Naive thymus-derived CD4-positive, alpha-beta T cell (primary cell): ENCODE results near the gene ENOX1. TPM values are rescaled to one million over a fixed set of nuclear protein-coding genes. Genes with fewer than 3 reads are reported as not detected.

Experiments used
- ATAC-seq: fragments of 150-1000 bp; cut with Tn5 transposase; 2 replicates; pipeline ENCODE4 v1.10.0; 2021; ENCODE audit warnings: mild to moderate bottlenecking, moderate library complexity
- CTCF ChIA-PET: fragments of 350-600 bp; sonication (Branson Sonifier 250); formaldehyde crosslinking; loops from one replicate; lab custom pipeline; 2021; ENCODE audit warnings: antibody characterized with exemption; lab: Charles Lee
- POLR2A ChIA-PET: fragments of 350-600 bp; sonication (Branson Sonifier 250); formaldehyde crosslinking; loops from one replicate; lab custom pipeline; 2021; ENCODE audit warnings: antibody characterized with exemption, inconsistent platforms; lab: Charles Lee
- DNase-seq, 9 donors: peaks; one replicate each; pipeline versions ENCODE4 v3.0.0 to v3.0.0-alpha.2; 2020 to 2022; ENCODE audit warnings: mixed read lengths in 1 of 9
- H3K27ac ChIP-seq: one replicate; pipeline ENCODE4 v1.7.0; 2013; ENCODE audit warnings: mild to moderate bottlenecking, low read depth, low read length, moderate library complexity
- H3K27me3 ChIP-seq, 2 donors: one replicate each; pipeline ENCODE4 v1.7.0; 2013; ENCODE audit warnings: low read length in 2 of 2, mild to moderate bottlenecking in 2 of 2, moderate library complexity in 2 of 2; ENCODE audit not compliant: control insufficient read depth in 2 of 2, insufficient read depth in 2 of 2
- H3K36me3 ChIP-seq, 3 experiments: 1 replicate in 2 of 3; 2 replicates in 1 of 3; pipeline ENCODE4 v1.7.0; 2013; ENCODE audit warnings: low read length in 3 of 3, mild to moderate bottlenecking in 3 of 3, moderate library complexity in 1 of 3; ENCODE audit not compliant: insufficient read depth in 3 of 3, control insufficient read depth in 2 of 3
- H3K4me1 ChIP-seq, 2 donors: one replicate each; pipeline ENCODE4 v1.7.0; 2013; ENCODE audit warnings: low read length in 2 of 2, mild to moderate bottlenecking in 2 of 2, moderate library complexity in 1 of 2; ENCODE audit not compliant: control insufficient read depth in 2 of 2, insufficient read depth in 2 of 2
- H3K4me3 ChIP-seq: 2 replicates; pipeline ENCODE4 v1.7.0; 2013; ENCODE audit warnings: mild to moderate bottlenecking, low read length
- H3K9me3 ChIP-seq, 3 experiments: 1 replicate in 2 of 3; 2 replicates in 1 of 3; pipeline ENCODE4 v1.7.0; 2013; ENCODE audit warnings: low read length in 3 of 3; ENCODE audit not compliant: control insufficient read depth in 2 of 3
- H3K27ac Mint-ChIP-seq, 9 donors: one replicate each; pipeline ENCODE4 v1.8.0; 2020 to 2022; ENCODE audit warnings: mixed read lengths in 9 of 9, mild to moderate bottlenecking in 8 of 9, moderate library complexity in 5 of 9, inconsistent platforms in 2 of 9
- H3K27me3 Mint-ChIP-seq, 5 donors: one replicate each; pipeline ENCODE4 v1.8.0; 2021 to 2022; ENCODE audit warnings: mixed read lengths in 5 of 5, mild to moderate bottlenecking in 1 of 5
- H3K36me3 Mint-ChIP-seq, 5 donors: one replicate each; pipeline ENCODE4 v1.8.0; 2020 to 2022; ENCODE audit warnings: mixed read lengths in 5 of 5, mild to moderate bottlenecking in 3 of 5, inconsistent platforms in 1 of 5
- H3K4me1 Mint-ChIP-seq, 7 donors: one replicate each; pipeline ENCODE4 v1.8.0; 2020 to 2022; ENCODE audit warnings: mixed read lengths in 7 of 7, mild to moderate bottlenecking in 3 of 7, inconsistent platforms in 1 of 7
- H3K4me3 Mint-ChIP-seq, 10 donors: one replicate each; pipeline ENCODE4 v1.8.0; 2020 to 2022; ENCODE audit warnings: mild to moderate bottlenecking in 10 of 10, mixed read lengths in 10 of 10, moderate library complexity in 6 of 10, inconsistent platforms in 2 of 10
- H3K9me3 Mint-ChIP-seq, 11 donors: one replicate each; pipeline ENCODE4 v1.8.0; 2020 to 2022; ENCODE audit warnings: mixed read lengths in 11 of 11, mild to moderate bottlenecking in 4 of 11, inconsistent platforms in 1 of 11, moderate library complexity in 1 of 11
- intact Hi-C, 2 donors: fragments of 100-400 bp; cut with micrococcal nuclease; formaldehyde crosslinking; loops; one replicate each; pipeline ENCODE4 v1.15.1; 2023
- polyA plus RNA-seq, 2 donors: library from polyadenylated mRNA; unstranded; fragments of 300-500 nt; fragmentation: Illumina TruSeq; gene quantifications; one replicate each; pipeline ENCODE4 v1.2.3, GENCODE V29; 2021
- total RNA-seq, 6 experiments: library from RNA in 5 of 6; stranded (reverse) in 5 of 6; gene quantifications; 1 replicate in 5 of 6; 2 replicates in 1 of 6; pipeline ENCODE4 v1.2.3 and lab custom pipeline; 2021 to 2026

Gene ENOX1
- total and polyA plus RNA-seq, 7 experiments from 2014 or later: 0.17 TPM; not detected in 6

- ATAC-seq: no peak
These were observed 485.9 kb downstream of the ENOX1 start for GRCh38 chr13:43300865-43301264.

GRCh38 chr13:43299374-43299773, 487.4 kb downstream of the ENOX1 start:
- H3K4me3 Mint-ChIP-seq: no peak overlapping the region
- no peaks in the 10 kb centered on the region for H3K4me1 Mint-ChIP-seq
- Histone ChIP-seq H3K9me3 (no peaks in the 10 kb centered on the region), H3K4me3 (no peak overlapping the region), H3K27ac (no peak overlapping the region), H3K27me3 (no peaks in the 10 kb centered on the region), H3K4me1 (no peaks in the 10 kb centered on the region), H3K36me3 (no peaks in the 10 kb centered on the region)
- ChIA-PET CTCF (no interaction called here), POLR2A (no interaction called here)
- intact Hi-C loops: no loop called here
- H3K9me3 Mint-ChIP-seq: peaks cover 0 to 1% (median 0%) of the 10 kb centered on the region in 11 donors
- H3K36me3 Mint-ChIP-seq: no peaks in the 10 kb centered on the region
- ATAC-seq: no peak
- H3K27ac Mint-ChIP-seq: no peak overlapping the region
- no peak for DNase-seq
- peaks cover 0 to 25% (median 12%) of the 10 kb centered on the region in 5 donors for H3K27me3 Mint-ChIP-seq

More at GRCh38 chr13:43300865-43301264, 485.9 kb downstream of the ENOX1 start:
- no peaks in the 10 kb centered on the region for H3K36me3 Mint-ChIP-seq
- Histone ChIP-seq H3K36me3 (no peaks in the 10 kb centered on the region), H3K4me1 (no peaks in the 10 kb centered on the region), H3K4me3 (no peak overlapping the region), H3K9me3 (no peaks in the 10 kb centered on the region), H3K27ac (no peak overlapping the region), H3K27me3 (no peaks in the 10 kb centered on the region)
- no peak for DNase-seq
- H3K27me3 Mint-ChIP-seq: peaks cover 6 to 34% (median 12%) of the 10 kb centered on the region in 5 donors
- no peaks in the 10 kb centered on the region for H3K4me1 Mint-ChIP-seq
- no peak overlapping the region for H3K4me3 Mint-ChIP-seq
- intact Hi-C loops: loop anchor here (10.0 kb wide), 2 partner anchors 326 to 504 kb away; no protein-coding TSS in a partner anchor
- H3K27ac Mint-ChIP-seq: no peak overlapping the region
- ChIA-PET CTCF (interaction anchor here (0.6 kb wide), 1 partner anchor 502 kb away, joined by 3 read pairs; no protein-coding TSS in a partner anchor), POLR2A (no interaction called here)
- peaks cover 0 to 1% (median 0%) of the 10 kb centered on the region in 11 donors for H3K9me3 Mint-ChIP-seq

- intact Hi-C loops: no loop called here
- no peak for DNase-seq
- ATAC-seq: no peak
- H3K4me3 Mint-ChIP-seq: no peak overlapping the region
- peaks cover 0 to 23% (median 12%) of the 10 kb centered on the region in 5 donors for H3K27me3 Mint-ChIP-seq
- no peak overlapping the region for H3K27ac ChIP-seq
- no peak overlapping the region for H3K27ac Mint-ChIP-seq
- peaks cover 0 to 1% (median 0%) of the 10 kb centered on the region in 11 donors for H3K9me3 Mint-ChIP-seq
- no peaks in the 10 kb centered on the region for H3K27me3 ChIP-seq
- no peaks in the 10 kb centered on the region for H3K36me3 ChIP-seq
- ChIA-PET POLR2A (no interaction called here), CTCF (interaction anchor here (0.6 kb wide), 1 partner anchor 44 kb away, joined by 3 read pairs; no protein-coding TSS in a partner anchor)
- no peaks in the 10 kb centered on the region for H3K9me3 ChIP-seq
- H3K4me3 ChIP-seq: no peak overlapping the region
- H3K4me1 ChIP-seq: no peaks in the 10 kb centered on the region
- H3K4me1 Mint-ChIP-seq: no peaks in the 10 kb centered on the region
- no peaks in the 10 kb centered on the region for H3K36me3 Mint-ChIP-seq
These were observed 488.0 kb downstream of the ENOX1 start for GRCh38 chr13:43298816-43299215.

GRCh38 chr13:43297967-43298678, 488.6 kb downstream of the ENOX1 start:
- ATAC-seq (no peak), DNase-seq (no peak)
- Histone ChIP-seq H3K4me1 (no peaks in the 10 kb centered on the region), H3K36me3 (no peaks in the 10 kb centered on the region), H3K27ac (no peak overlapping the region), H3K4me3 (no peak overlapping the region), H3K9me3 (no peaks in the 10 kb centered on the region), H3K27me3 (no peaks in the 10 kb centered on the region)
- peaks cover 0 to 23% (median 12%) of the 10 kb centered on the region in 5 donors for H3K27me3 Mint-ChIP-seq
- ChIA-PET POLR2A (no interaction called here), CTCF (interaction anchor here (0.6 kb wide), 1 partner anchor 43 kb away, joined by 3 read pairs; no protein-coding TSS in a partner anchor)
- H3K4me3 Mint-ChIP-seq: no peak overlapping the region
- intact Hi-C loops: no loop called here
- no peak overlapping the region for H3K27ac Mint-ChIP-seq
- H3K36me3 Mint-ChIP-seq: no peaks in the 10 kb centered on the region
- no peaks in the 10 kb centered on the region for H3K4me1 Mint-ChIP-seq
- H3K9me3 Mint-ChIP-seq: peaks cover 0 to 1% (median 0%) of the 10 kb centered on the region in 11 donors

- CTCF ChIA-PET: no interaction called here
These were observed 490.8 kb downstream of the ENOX1 start for GRCh38 chr13:43295825-43296564.

GRCh38 chr13:43295321-43295720, 491.5 kb downstream of the ENOX1 start:
- no peak overlapping the region for H3K4me3 ChIP-seq
- H3K27ac ChIP-seq: no peak overlapping the region
- Mint-ChIP-seq H3K4me3 (no peak overlapping the region), H3K27me3 (peaks cover 0 to 20% (median 9%) of the 10 kb centered on the region in 5 donors), H3K36me3 (no peaks in the 10 kb centered on the region), H3K4me1 (no peaks in the 10 kb centered on the region), H3K9me3 (peaks cover 0 to 1% (median 0%) of the 10 kb centered on the region in 11 donors), H3K27ac (no peak overlapping the region)
- intact Hi-C loops: no loop called here
- H3K27me3 ChIP-seq: no peaks in the 10 kb centered on the region
- no peak for ATAC-seq
- no peaks in the 10 kb centered on the region for H3K4me1 ChIP-seq
- no peaks in the 10 kb centered on the region for H3K9me3 ChIP-seq
- no peak for DNase-seq
- ChIA-PET POLR2A (no interaction called here), CTCF (no interaction called here)
- no peaks in the 10 kb centered on the region for H3K36me3 ChIP-seq

More at GRCh38 chr13:43295825-43296564, 490.8 kb downstream of the ENOX1 start:
- Mint-ChIP-seq H3K27me3 (peaks cover 0 to 23% (median 12%) of the 10 kb centered on the region in 5 donors), H3K27ac (no peak overlapping the region), H3K9me3 (peaks cover 0 to 1% (median 0%) of the 10 kb centered on the region in 11 donors), H3K4me1 (no peaks in the 10 kb centered on the region), H3K36me3 (no peaks in the 10 kb centered on the region), H3K4me3 (no peak overlapping the region)
- no peak for ATAC-seq
- H3K9me3 ChIP-seq: no peaks in the 10 kb centered on the region
- POLR2A ChIA-PET: no interaction called here
- intact Hi-C loops: no loop called here
- H3K36me3 ChIP-seq: no peaks in the 10 kb centered on the region
- no peaks in the 10 kb centered on the region for H3K27me3 ChIP-seq
- no peak for DNase-seq
- H3K27ac ChIP-seq: no peak overlapping the region
- H3K4me3 ChIP-seq: no peak overlapping the region
- no peaks in the 10 kb centered on the region for H3K4me1 ChIP-seq
